HCT116 (cell line): Measurements from ENCODE around the gene HIP1. TPM values are rescaled to one million over a fixed set of nuclear protein-coding genes. Genes with fewer than 3 reads are reported as not detected.
A peak's percentile ranks its signal among the peaks of the same experiment; 100 is the strongest.

Experiments
- ATAC-seq: fragments of 200-7000 bp; cut with Tn5 transposase; 2 replicates; pipeline ENCODE4 v1.9.1; 2020; ENCODE audit warnings: mild to moderate bottlenecking, moderate library complexity
- BruUV-seq: library from RNA; stranded (reverse); fragments of 400-500 nt; replicated peaks from 2 replicates; lab custom pipeline; 2021; lab: Mats Ljungman, UMichigan
- CTCF ChIA-PET: fragments of 300-600 bp; sonication (Branson Sonifier 250); formaldehyde crosslinking; loops from one replicate; lab custom pipeline; 2021; ENCODE audit warnings: antibody characterized with exemption; lab: Charles Lee
- POLR2A ChIA-PET: fragments of 300-600, 350-600 bp; sonication (Branson Sonifier 250); formaldehyde crosslinking; loops from one replicate; lab custom pipeline; 2021; ENCODE audit warnings: antibody characterized with exemption; lab: Charles Lee
- RAD21 ChIA-PET, 2 experiments: fragments of 300-600 bp; sonication (Branson Sonifier 250); formaldehyde crosslinking; loops; one replicate each; lab custom pipeline; 2023; ENCODE audit warnings: low total read pairs in 2 of 2; ENCODE audit not compliant: uncharacterized antibody in 2 of 2, unreplicated experiment in 2 of 2, low non-redundant PET in 1 of 2; lab: Charles Lee
- DNase-seq: peaks from one replicate; pipeline ENCODE4 v3.0.0-alpha.2; 2010; ENCODE audit warnings: low read depth, low spot score
- H2AFZ ChIP-seq: fragments of 200-600 bp; shearing (Covaris generic), sonication (generic); 2 replicates; pipeline ENCODE4 v1.6.1; 2017; ENCODE audit warnings: low read depth, mixed run types, mixed read lengths, antibody characterized with exemption, low read length; ENCODE audit not compliant: poor library complexity, severe bottlenecking
- H3K27ac ChIP-seq: 2 replicates; pipeline ENCODE4 v1.5.1; 2012; ENCODE audit warnings: low read depth, low read length
- H3K27me3 ChIP-seq: fragments of 200-600 bp; sonication (generic); 2 replicates; pipeline ENCODE4 v1.6.1; 2016; ENCODE audit warnings: mixed run types, low read length, mixed read lengths; ENCODE audit not compliant: insufficient read depth
- H3K36me3 ChIP-seq, 2 experiments: fragments of 200-500 bp in 1 of 2; fragments of 200-600 bp in 1 of 2; sonication (Bioruptor generic) in 1 of 2; sonication (generic) in 1 of 2; 2 replicates each; pipeline versions ENCODE4 v1.5.1 to v1.6.1; 2014 to 2016; ENCODE audit warnings: low read length in 2 of 2, inconsistent platforms in 1 of 2, mixed read lengths in 1 of 2, mixed run types in 1 of 2; ENCODE audit not compliant: insufficient read depth in 2 of 2, control insufficient read depth in 1 of 2
- H3K4me1 ChIP-seq, 2 experiments: fragments of 200-600 bp in 1 of 2; sonication (generic) in 1 of 2; 2 replicates each; pipeline versions ENCODE4 v1.5.1 to v1.6.1; 2012 to 2017; ENCODE audit warnings: low read length in 2 of 2, inconsistent platforms in 1 of 2, mild to moderate bottlenecking in 1 of 2, mixed read lengths in 1 of 2, mixed run types in 1 of 2, moderate library complexity in 1 of 2; ENCODE audit not compliant: insufficient read depth in 2 of 2, control insufficient read depth in 1 of 2
- H3K4me2 ChIP-seq: fragments of 200-600 bp; sonication (generic); 2 replicates; pipeline ENCODE4 v1.6.1; 2017; ENCODE audit warnings: mixed run types, low read length, mixed read lengths
- H3K4me3 ChIP-seq, 2 experiments: fragments of 200-600 bp in 1 of 2; sonication (generic) in 1 of 2; replicated peaks in 1 of 2; 2 replicates each; pipeline ENCODE4 v1.5.1; 2011 to 2016; ENCODE audit warnings: low read length in 2 of 2, control low read depth in 1 of 2, low read depth in 1 of 2, mild to moderate bottlenecking in 1 of 2, mixed read lengths in 1 of 2, mixed run types in 1 of 2
- H3K79me2 ChIP-seq: fragments of 200-600 bp; sonication (generic); 2 replicates; pipeline ENCODE4 v1.6.1; 2017; ENCODE audit warnings: mild to moderate bottlenecking, mixed run types, low read length, moderate library complexity, mixed read lengths; ENCODE audit not compliant: insufficient read depth
- H3K9ac ChIP-seq: fragments of 200-600 bp; sonication (generic); 2 replicates; pipeline ENCODE4 v1.6.1; 2016; ENCODE audit warnings: low read length, mixed read lengths
- H3K9me2 ChIP-seq: fragments of 200-600 bp; sonication (generic), shearing (Covaris generic); 2 replicates; pipeline ENCODE4 v1.6.1; 2017; ENCODE audit warnings: mixed run types, mild to moderate bottlenecking, moderate library complexity; ENCODE audit not compliant: insufficient read depth
- H3K9me3 ChIP-seq, 2 experiments: fragments of 200-500 bp in 1 of 2; fragments of 200-600 bp in 1 of 2; sonication (Bioruptor generic) in 1 of 2; sonication (generic) in 1 of 2; 2 replicates each; pipeline ENCODE4 v1.6.1; 2014 to 2017; ENCODE audit warnings: low read length in 2 of 2, mixed read lengths in 2 of 2, inconsistent platforms in 1 of 2, low read depth in 1 of 2, mild to moderate bottlenecking in 1 of 2, mixed run types in 1 of 2, moderate library complexity in 1 of 2; ENCODE audit not compliant: control insufficient read depth in 1 of 2, insufficient read depth in 1 of 2
- H4K20me1 ChIP-seq: fragments of 200-600 bp; sonication (generic), shearing (Covaris generic); 2 replicates; pipeline ENCODE4 v1.6.1; 2017; ENCODE audit warnings: mixed run types, mild to moderate bottlenecking, moderate library complexity; ENCODE audit not compliant: insufficient read depth
- FOSL1 ChIP-seq: IDR thresholded peaks from 2 replicates; pipeline ENCODE4 v1.6.1; 2012; ENCODE audit warnings: low read depth
- JUND ChIP-seq: IDR thresholded peaks from 2 replicates; pipeline ENCODE4 v1.6.1; 2012
- POLR2A ChIP-seq: IDR thresholded peaks from 2 replicates; pipeline ENCODE4 v1.7.0; 2011; ENCODE audit warnings: borderline replicate concordance; ENCODE audit not compliant: insufficient read depth, insufficient read length; ENCODE audit errors: extremely low read depth
- POLR2AphosphoS5 ChIP-seq: IDR thresholded peaks from 2 replicates; pipeline ENCODE4 v1.6.1; 2011; ENCODE audit warnings: mild to moderate bottlenecking, low read depth, low read length, moderate library complexity
- REST ChIP-seq: IDR thresholded peaks from 2 replicates; pipeline ENCODE4 v1.6.1; 2012; ENCODE audit warnings: low read depth
- SRF ChIP-seq: IDR thresholded peaks from 2 replicates; pipeline ENCODE4 v1.6.1; 2012; ENCODE audit warnings: low read depth
- YY1 ChIP-seq: IDR thresholded peaks from 2 replicates; pipeline ENCODE4 v1.6.1; 2011; ENCODE audit warnings: low read length, low read depth, moderate library complexity, mild to moderate bottlenecking; ENCODE audit not compliant: insufficient replicate concordance; ENCODE audit errors: extremely low read depth
- ZBTB33 ChIP-seq: IDR thresholded peaks from 2 replicates; pipeline ENCODE4 v1.6.1; 2011; ENCODE audit warnings: mild to moderate bottlenecking, low read length, moderate library complexity; ENCODE audit not compliant: insufficient replicate concordance; ENCODE audit errors: extremely low read depth
- ZFX ChIP-seq: fragments of 450-650 bp; IDR thresholded peaks from 2 replicates; pipeline ENCODE4 v1.6.1; 2017
- intact Hi-C: fragments of 100-400 bp; cut with micrococcal nuclease; formaldehyde crosslinking; loops from 2 replicates; pipeline ENCODE4 v1.10.0; 2022
- total RNA-seq: library from RNA; stranded (reverse); gene quantifications from one replicate; pipeline ENCODE4 v1.2.1, GENCODE V29; 2021; ENCODE audit not compliant: unreplicated experiment

Gene HIP1
- total RNA-seq, 1 experiment from 2014 or later: 22.1 TPM

- ATAC-seq: peak; percentile 71
- peak overlapping the region; percentile 69 for H3K4me2 ChIP-seq
Measured at GRCh38 chr7:75596727-75597614, 141.8 kb downstream of the HIP1 start.

GRCh38 chr7:75595766-75596165, 143.0 kb downstream of the HIP1 start:
- CTCF ChIA-PET: no interaction called here
- H3K9ac ChIP-seq: no peak overlapping the region
- H3K4me2 ChIP-seq: no peak overlapping the region; the same call in 1 of the 2 replicates
- no peak overlapping the region for H3K4me3 ChIP-seq
- H3K9me2 ChIP-seq: no peaks in the 10 kb centered on the region
- DNase-seq (no peak), ATAC-seq (no peak)
- peaks cover 13 to 29% of the 10 kb centered on the region in 2 experiments for H3K4me1 ChIP-seq
- H2AFZ ChIP-seq: no peak overlapping the region
- H3K27ac ChIP-seq: no peak overlapping the region
- no TSS peak for BruUV-seq
- RAD21 ChIA-PET: no interaction called here
- H3K36me3 ChIP-seq: peaks cover 0 to 5% of the 10 kb centered on the region in 2 experiments; a peak in 1 of 4 replicates
- no peaks in the 10 kb centered on the region for H3K27me3 ChIP-seq
- no peaks in the 10 kb centered on the region for H3K79me2 ChIP-seq
- intact Hi-C loops: no loop called here
- POLR2A ChIA-PET: no interaction called here
- H4K20me1 ChIP-seq: no peaks in the 10 kb centered on the region
- no peaks in the 10 kb centered on the region for H3K9me3 ChIP-seq
- no peak for TF ChIP-seq JUND
- no peak for TF ChIP-seq POLR2A
- no peak for TF ChIP-seq YY1
- no peak for TF ChIP-seq POLR2AphosphoS5
- no peak for TF ChIP-seq ZBTB33
- TF ChIP-seq ZFX: no peak
- no peak for TF ChIP-seq REST
- TF ChIP-seq SRF: no peak

More at GRCh38 chr7:75596727-75597614, 141.8 kb downstream of the HIP1 start:
- Histone ChIP-seq H3K27me3 (no peaks in the 10 kb centered on the region), H3K27ac (peak overlapping the region; percentile 22; the same call in 1 of the 2 replicates), H2AFZ (no peak overlapping the region), H4K20me1 (no peaks in the 10 kb centered on the region), H3K4me3 (peak overlapping the region in 1 of 2 experiments; percentile 12; a peak in 1 of 4 replicates), H3K9me2 (no peaks in the 10 kb centered on the region), H3K9me3 (no peaks in the 10 kb centered on the region), H3K9ac (peak overlapping the region; percentile 24; the same call in 1 of the 2 replicates), H3K79me2 (no peaks in the 10 kb centered on the region), H3K36me3 (no peaks in the 10 kb centered on the region), H3K4me1 (peaks cover 13 to 29% of the 10 kb centered on the region in 2 experiments)
- ChIA-PET CTCF (no interaction called here), POLR2A (no interaction called here), RAD21 (interaction anchor here (0.6 to 0.8 kb wide), 2 partner anchors 158 to 166 kb away, joined by 3 to 8 read pairs; no protein-coding TSS in a partner anchor)
- no peak for DNase-seq
- intact Hi-C loops: no loop called here
- no peak for TF ChIP-seq YY1
- TF ChIP-seq FOSL1: peak; percentile 27; the same call in 1 of the 2 replicates
- BruUV-seq: no TSS peak
